ENCODE data around the gene SYT17.

The SYT17 gene

DNA sequence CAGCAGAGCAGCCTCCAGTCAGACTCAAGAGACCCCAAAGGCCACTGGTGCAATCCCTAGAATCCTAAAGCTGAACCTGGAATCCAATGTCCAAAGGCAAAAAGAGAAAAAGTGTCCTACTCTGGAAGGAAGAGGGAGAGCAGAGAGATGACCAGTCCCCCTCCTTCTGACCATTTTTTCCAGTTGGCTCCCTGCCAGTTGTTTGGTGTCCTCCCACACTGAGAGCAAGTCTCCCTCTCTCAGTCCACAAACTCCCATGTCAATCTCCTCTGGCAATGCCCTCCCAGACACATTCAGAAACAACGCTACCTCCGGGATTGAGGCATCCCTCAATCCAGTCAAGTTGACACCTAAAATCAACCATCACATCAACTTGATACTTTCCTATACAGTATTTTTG lies 113.2 kb downstream of the SYT17 start:
- no peak overlapping the region for H3K9ac ChIP-seq (ENCODE audit: low read length)
- H3K9me3 ChIP-seq (ENCODE audit: control insufficient read depth, low read depth, low read length): no peaks in the 10 kb centered on the region
- no peaks in the 10 kb centered on the region for H3K36me3 ChIP-seq (ENCODE audit: control insufficient read depth, low read depth, low read length)
- H3K27ac ChIP-seq (ENCODE audit: low read length): no peak overlapping the region
- H3K27me3 ChIP-seq (ENCODE audit: control insufficient read depth, insufficient read depth, low read length): no peaks in the 10 kb centered on the region
- H3K4me3 ChIP-seq (ENCODE audit: low read length): no peak overlapping the region
- no peaks in the 10 kb centered on the region for H3K4me1 ChIP-seq (ENCODE audit: control insufficient read depth, low read depth, low read length)

DNA sequence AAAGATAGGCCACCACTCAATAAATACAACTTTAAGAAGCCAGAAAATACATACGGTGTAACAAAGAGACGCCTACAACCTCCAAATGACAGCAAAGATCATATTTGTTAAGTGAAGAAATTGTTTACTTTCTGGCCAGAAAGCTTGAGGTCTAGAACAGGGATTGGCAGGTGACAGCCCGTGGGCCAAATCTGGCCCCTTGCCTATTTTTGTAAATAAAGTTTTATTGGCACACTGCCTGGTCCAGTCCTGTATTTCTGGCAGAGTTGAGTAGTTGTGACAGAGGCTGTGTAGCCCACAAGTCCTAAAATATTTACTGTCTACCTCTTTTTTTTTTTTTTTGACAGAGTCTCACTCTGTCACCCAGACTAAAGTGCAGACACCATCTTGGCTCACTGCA lies 114.1 kb downstream of the SYT17 start:
- Histone ChIP-seq H3K4me3 (ENCODE audit: low read length) (no peak overlapping the region), H3K9me3 (ENCODE audit: control insufficient read depth, low read depth, low read length) (no peaks in the 10 kb centered on the region), H3K4me1 (ENCODE audit: control insufficient read depth, low read depth, low read length) (peaks cover 2% of the 10 kb centered on the region), H3K27ac (ENCODE audit: low read length) (no peak overlapping the region), H3K27me3 (ENCODE audit: control insufficient read depth, insufficient read depth, low read length) (no peaks in the 10 kb centered on the region), H3K36me3 (ENCODE audit: control insufficient read depth, low read depth, low read length) (no peaks in the 10 kb centered on the region), H3K9ac (ENCODE audit: low read length) (no peak overlapping the region)

DNA sequence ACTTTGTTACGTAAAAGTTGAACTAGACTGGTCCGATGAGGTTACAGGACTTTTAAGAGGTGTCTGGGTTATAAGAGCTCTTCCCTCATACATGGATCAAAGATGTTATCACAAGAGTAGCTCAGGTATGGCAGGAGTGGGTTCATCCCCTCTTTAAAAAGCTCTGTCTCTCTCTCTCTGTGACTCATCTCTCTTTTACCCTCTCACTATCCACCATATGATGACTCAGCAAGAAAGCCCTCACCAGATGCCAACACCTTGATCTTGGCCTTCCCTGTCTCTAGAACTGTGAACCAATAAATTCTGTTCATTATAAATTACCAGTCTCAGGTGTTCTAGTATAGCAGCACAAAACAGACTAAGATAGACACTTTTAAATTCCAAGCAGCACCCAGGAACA lies 115.6 kb downstream of the SYT17 start:
- Histone ChIP-seq H3K4me1 (ENCODE audit: control insufficient read depth, low read depth, low read length) (peaks cover 17% of the 10 kb centered on the region), H3K27ac (ENCODE audit: low read length) (no peak overlapping the region), H3K36me3 (ENCODE audit: control insufficient read depth, low read depth, low read length) (no peaks in the 10 kb centered on the region), H3K4me3 (ENCODE audit: low read length) (no peak overlapping the region), H3K27me3 (ENCODE audit: control insufficient read depth, insufficient read depth, low read length) (no peaks in the 10 kb centered on the region), H3K9me3 (ENCODE audit: control insufficient read depth, low read depth, low read length) (no peaks in the 10 kb centered on the region), H3K9ac (ENCODE audit: low read length) (no peak overlapping the region)

DNA sequence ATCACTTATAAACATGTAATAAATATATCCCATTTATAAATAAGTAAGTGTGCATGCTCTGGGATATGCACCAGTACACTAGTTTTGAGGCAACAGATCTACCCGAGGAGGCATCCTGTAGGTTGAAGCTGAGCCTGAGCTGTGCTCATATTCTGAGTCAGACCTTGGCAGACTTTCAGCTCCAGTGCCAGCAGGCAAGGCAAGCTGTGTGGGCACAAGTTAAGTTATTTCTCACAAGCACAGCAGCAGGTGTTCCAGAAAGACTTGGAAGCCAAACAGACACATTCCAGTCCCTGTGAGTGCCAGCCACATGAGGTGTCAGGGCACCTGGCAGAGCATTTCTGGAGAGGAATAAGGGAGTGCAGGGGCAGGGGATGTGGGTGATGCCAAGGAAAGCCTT lies 116.2 kb downstream of the SYT17 start:
- H3K4me1 ChIP-seq (ENCODE audit: control insufficient read depth, low read depth, low read length): peaks cover 17% of the 10 kb centered on the region
- no peak overlapping the region for H3K27ac ChIP-seq (ENCODE audit: low read length)
- no peaks in the 10 kb centered on the region for H3K27me3 ChIP-seq (ENCODE audit: control insufficient read depth, insufficient read depth, low read length)
- no peak overlapping the region for H3K9ac ChIP-seq (ENCODE audit: low read length)
- H3K9me3 ChIP-seq (ENCODE audit: control insufficient read depth, low read depth, low read length): no peaks in the 10 kb centered on the region
- no peaks in the 10 kb centered on the region for H3K36me3 ChIP-seq (ENCODE audit: control insufficient read depth, low read depth, low read length)
- H3K4me3 ChIP-seq (ENCODE audit: low read length): no peak overlapping the region

DNA sequence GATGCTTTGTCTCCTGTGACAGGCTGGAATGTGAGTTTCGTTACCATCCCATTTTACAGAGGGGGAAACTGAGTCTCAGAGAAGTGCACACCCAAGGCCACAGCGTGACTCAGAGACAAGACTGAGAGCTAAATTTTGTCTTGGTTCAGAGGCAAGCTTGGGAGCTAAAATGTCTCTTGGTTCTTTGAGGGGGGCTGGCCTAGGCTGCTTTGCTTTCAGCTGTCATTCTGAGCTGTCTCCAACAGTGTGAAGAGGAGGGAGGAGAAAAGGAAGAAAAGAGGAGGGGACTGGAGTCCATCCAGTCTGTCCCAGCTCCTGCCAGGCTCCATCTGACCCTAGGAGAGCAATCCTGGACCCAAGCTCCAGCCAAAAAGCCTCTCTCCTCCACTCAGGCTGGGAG lies 117.4 kb downstream of the SYT17 start, which contains the start of gene CLEC19A:
CLEC19A (plus strand) TSS at position 301 of the 400 bp plus-strand sequence. CDS start 121 bp downstream, outside the sequence.
- Histone ChIP-seq H3K27me3 (ENCODE audit: control insufficient read depth, insufficient read depth, low read length) (no peaks in the 10 kb centered on the region), H3K9ac (ENCODE audit: low read length) (no peak within 1 kb of the TSS), H3K4me1 (ENCODE audit: control insufficient read depth, low read depth, low read length) (peaks cover 28% of the 10 kb centered on the region), H3K36me3 (ENCODE audit: control insufficient read depth, low read depth, low read length) (no peaks in the 10 kb centered on the region), H3K27ac (ENCODE audit: low read length) (no peak within 1 kb of the TSS), H3K4me3 (ENCODE audit: low read length) (no peak within 1 kb of the TSS), H3K9me3 (ENCODE audit: control insufficient read depth, low read depth, low read length) (no peaks in the 10 kb centered on the region)

DNA sequence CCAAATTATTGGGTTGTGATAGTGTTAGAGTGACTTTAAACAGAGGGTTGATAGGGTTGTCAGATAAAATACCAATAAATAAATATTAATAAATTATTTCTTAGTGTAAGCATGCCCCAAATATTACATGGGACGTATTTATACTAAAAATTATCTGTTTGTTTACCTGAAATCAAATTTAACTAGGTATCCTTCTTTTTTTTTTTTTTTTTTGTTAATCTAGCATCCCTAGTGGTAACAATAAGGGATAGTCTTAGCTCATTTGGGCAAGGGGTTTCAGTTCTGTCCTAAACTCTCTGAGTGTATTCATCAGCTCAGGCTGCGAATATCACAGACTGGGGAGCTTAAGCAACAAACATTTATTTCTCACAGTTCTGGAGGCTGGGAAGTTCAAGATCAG lies 118.8 kb downstream of the SYT17 start:
- Histone ChIP-seq H3K27me3 (ENCODE audit: control insufficient read depth, insufficient read depth, low read length) (no peaks in the 10 kb centered on the region), H3K27ac (ENCODE audit: low read length) (no peak overlapping the region), H3K4me3 (ENCODE audit: low read length) (no peak overlapping the region), H3K4me1 (ENCODE audit: control insufficient read depth, low read depth, low read length) (peaks cover 42% of the 10 kb centered on the region), H3K9ac (ENCODE audit: low read length) (no peak overlapping the region), H3K9me3 (ENCODE audit: control insufficient read depth, low read depth, low read length) (no peaks in the 10 kb centered on the region), H3K36me3 (ENCODE audit: control insufficient read depth, low read depth, low read length) (no peaks in the 10 kb centered on the region)

DNA sequence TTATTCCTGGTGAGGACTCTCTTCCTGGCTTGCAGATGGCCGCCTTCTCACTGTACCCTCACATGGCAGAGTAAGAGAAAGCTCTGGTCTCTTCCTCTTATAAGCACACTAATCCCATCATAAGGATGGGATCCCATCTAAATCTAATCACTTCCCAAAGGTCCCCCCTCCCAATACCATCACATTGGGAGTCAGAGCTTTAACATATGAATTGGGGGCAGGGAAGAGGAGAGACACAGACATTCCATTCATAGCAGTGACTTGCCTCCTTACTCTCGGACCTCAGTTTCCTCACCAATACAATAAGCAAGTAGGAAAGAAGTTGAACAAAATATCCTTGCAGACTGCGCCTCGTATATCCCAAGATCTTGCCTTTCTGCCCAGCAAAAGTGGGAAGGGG lies 119.2 kb downstream of the SYT17 start:
- H3K9ac ChIP-seq (ENCODE audit: low read length): no peak overlapping the region
- no peak overlapping the region for H3K4me3 ChIP-seq (ENCODE audit: low read length)
- no peaks in the 10 kb centered on the region for H3K9me3 ChIP-seq (ENCODE audit: control insufficient read depth, low read depth, low read length)
- no peak overlapping the region for H3K27ac ChIP-seq (ENCODE audit: low read length)
- H3K27me3 ChIP-seq (ENCODE audit: control insufficient read depth, insufficient read depth, low read length): no peaks in the 10 kb centered on the region
- peaks cover 45% of the 10 kb centered on the region for H3K4me1 ChIP-seq (ENCODE audit: control insufficient read depth, low read depth, low read length)
- no peaks in the 10 kb centered on the region for H3K36me3 ChIP-seq (ENCODE audit: control insufficient read depth, low read depth, low read length)

DNA sequence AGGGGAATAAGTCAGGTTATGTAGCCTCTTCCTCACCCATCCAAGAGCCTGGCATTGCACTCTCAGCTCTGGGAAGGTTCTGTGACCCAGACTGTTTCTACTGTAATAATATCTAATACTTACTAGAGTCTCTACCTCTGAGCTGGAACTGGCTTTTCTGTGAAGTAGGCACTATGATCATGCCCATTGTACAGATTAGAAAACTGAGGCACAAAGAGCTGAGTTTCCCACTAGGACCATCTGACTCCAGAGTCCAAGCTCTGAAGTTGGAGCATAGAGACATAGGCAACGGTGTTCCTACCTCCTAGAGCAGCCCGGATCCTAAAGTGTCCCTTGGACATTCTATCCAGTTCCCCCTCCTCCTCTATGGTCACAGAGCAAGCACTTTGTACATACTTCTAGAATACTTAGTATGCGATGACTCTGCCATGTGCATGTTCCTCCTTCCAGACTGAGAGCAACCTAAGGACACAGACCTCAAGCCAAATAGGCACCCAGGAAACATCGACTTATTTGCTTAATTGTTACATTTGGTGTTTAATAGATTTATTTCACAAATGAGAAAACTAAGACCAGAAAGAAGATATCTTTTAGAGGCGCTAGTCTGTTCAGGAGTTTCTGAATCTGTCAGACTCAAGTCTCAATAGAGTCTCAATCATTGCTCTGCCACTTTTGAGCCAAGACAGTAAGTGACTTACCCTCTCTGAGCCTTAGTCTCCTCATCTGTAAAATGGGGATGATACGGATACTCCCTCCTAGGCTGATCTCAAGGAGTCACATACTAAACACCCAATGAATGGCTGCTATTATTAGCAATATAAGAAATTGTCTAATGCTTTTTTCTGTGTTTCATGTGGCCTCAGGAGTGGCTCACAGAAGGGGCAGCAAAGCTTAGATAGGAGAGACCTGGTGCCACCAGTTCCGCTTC lies 121.1 kb downstream of the SYT17 start:
- Histone ChIP-seq H3K9ac (ENCODE audit: low read length) (peak overlapping the region; percentile 46), H3K27ac (ENCODE audit: low read length) (peak overlapping the region; percentile 34), H3K4me1 (ENCODE audit: control insufficient read depth, low read depth, low read length) (peaks cover 45% of the 10 kb centered on the region)

DNA sequence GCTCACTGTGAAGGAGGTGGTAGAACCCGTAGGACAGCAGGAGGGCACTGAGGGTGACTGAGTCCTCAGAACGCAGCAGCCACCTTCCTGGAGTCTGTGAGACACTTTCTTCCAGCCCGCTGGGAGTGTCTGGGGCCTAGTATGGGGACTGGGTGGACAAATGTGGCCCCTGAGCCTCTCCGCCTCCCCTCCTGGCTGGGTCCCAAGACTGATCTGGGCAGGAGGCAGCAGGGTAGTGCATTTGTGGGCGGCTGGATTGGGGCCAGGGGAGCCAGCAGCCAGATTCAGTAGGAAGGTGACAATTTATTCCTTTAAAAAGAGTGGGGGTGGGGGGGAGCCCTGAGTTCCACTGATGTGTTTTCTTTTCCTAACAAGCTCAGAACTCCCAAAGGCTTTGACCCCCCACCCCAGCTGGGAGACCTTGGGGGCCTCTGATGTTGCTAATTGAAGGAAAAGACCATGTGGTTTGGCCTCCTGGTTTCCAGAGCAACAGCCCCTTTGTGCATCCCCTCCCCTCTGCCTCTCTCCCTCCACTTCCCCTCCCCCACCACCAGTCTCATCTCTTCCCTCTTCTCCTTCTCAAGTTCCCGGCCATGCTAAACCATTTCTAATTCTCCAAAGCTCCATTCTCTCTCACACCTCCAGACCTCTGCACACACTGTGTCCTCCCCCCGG lies 121.9 kb downstream of the SYT17 start:
- Histone ChIP-seq H3K36me3 (ENCODE audit: control insufficient read depth, low read depth, low read length) (no peaks in the 10 kb centered on the region), H3K27ac (ENCODE audit: low read length) (peak overlapping the region; percentile 34), H3K9me3 (ENCODE audit: control insufficient read depth, low read depth, low read length) (no peaks in the 10 kb centered on the region), H3K4me3 (ENCODE audit: low read length) (no peak overlapping the region), H3K4me1 (ENCODE audit: control insufficient read depth, low read depth, low read length) (peaks cover 45% of the 10 kb centered on the region), H3K27me3 (ENCODE audit: control insufficient read depth, insufficient read depth, low read length) (no peaks in the 10 kb centered on the region), H3K9ac (ENCODE audit: low read length) (peak overlapping the region; percentile 46)

More for the DNA sequence above, 121.1 kb downstream of the SYT17 start:
- Histone ChIP-seq H3K9me3 (ENCODE audit: control insufficient read depth, low read depth, low read length) (no peaks in the 10 kb centered on the region), H3K4me3 (ENCODE audit: low read length) (no peak overlapping the region), H3K36me3 (ENCODE audit: control insufficient read depth, low read depth, low read length) (no peaks in the 10 kb centered on the region), H3K27me3 (ENCODE audit: control insufficient read depth, insufficient read depth, low read length) (no peaks in the 10 kb centered on the region)

DNA sequence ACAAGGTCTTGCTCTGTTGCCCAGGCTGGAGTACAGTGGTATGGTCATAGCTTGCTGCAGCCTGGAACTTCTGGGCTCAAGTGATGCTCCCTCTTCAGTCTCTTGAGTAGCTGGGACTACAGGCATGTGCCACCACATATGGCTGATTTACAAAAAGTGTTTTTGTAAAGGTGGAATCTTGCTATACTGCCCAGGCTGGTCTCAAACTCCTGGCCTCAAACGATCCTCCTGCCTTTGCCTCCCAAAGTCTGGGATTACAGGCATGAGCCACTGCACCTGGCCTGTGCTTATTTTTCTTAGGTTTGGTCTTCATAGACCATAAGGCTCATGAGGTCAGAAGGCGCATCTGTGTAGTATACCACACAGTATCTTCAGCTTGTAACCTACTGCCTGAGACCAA lies 122.8 kb downstream of the SYT17 start:
- H3K4me1 ChIP-seq (ENCODE audit: control insufficient read depth, low read depth, low read length): peaks cover 45% of the 10 kb centered on the region
- H3K27me3 ChIP-seq (ENCODE audit: control insufficient read depth, insufficient read depth, low read length): no peaks in the 10 kb centered on the region
- no peak overlapping the region for H3K9ac ChIP-seq (ENCODE audit: low read length)
- H3K27ac ChIP-seq (ENCODE audit: low read length): peak overlapping the region; percentile 63
- no peaks in the 10 kb centered on the region for H3K36me3 ChIP-seq (ENCODE audit: control insufficient read depth, low read depth, low read length)
- no peak overlapping the region for H3K4me3 ChIP-seq (ENCODE audit: low read length)
- no peaks in the 10 kb centered on the region for H3K9me3 ChIP-seq (ENCODE audit: control insufficient read depth, low read depth, low read length)

DNA sequence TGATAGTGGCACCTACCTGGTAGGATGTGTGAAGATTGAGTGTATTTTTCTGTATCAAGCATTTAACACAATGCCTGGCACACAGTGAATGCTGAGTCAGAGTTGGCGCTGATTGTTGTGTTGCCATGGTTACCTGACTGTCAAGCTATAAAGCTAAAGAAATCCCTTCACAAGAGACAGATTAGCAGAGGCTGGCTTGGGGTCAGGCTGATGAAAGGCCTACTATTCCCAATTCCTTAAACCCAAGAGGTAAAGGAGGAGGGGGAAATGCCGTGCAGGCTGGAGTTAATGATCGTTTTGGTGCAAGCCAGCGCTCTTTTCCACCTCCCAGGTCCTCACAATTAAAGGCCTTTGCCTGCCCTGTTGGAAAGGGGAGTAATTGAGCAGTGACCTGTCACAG lies 123.4 kb downstream of the SYT17 start:
- H3K36me3 ChIP-seq (ENCODE audit: control insufficient read depth, low read depth, low read length): no peaks in the 10 kb centered on the region
- H3K9ac ChIP-seq (ENCODE audit: low read length): no peak overlapping the region
- peak overlapping the region; percentile 67 for H3K27ac ChIP-seq (ENCODE audit: low read length)
- no peak overlapping the region for H3K4me3 ChIP-seq (ENCODE audit: low read length)
- no peaks in the 10 kb centered on the region for H3K9me3 ChIP-seq (ENCODE audit: control insufficient read depth, low read depth, low read length)
- no peaks in the 10 kb centered on the region for H3K27me3 ChIP-seq (ENCODE audit: control insufficient read depth, insufficient read depth, low read length)
- peaks cover 45% of the 10 kb centered on the region for H3K4me1 ChIP-seq (ENCODE audit: control insufficient read depth, low read depth, low read length)
